Stimulated activated naive CD4-positive, alpha-beta T cell treated with Interleukin-2 at 50 U/mL for 16 hours (primary cell): Measurements from ENCODE around the gene CRELD2.

Experiments used
- DNase-seq: peaks from one replicate; lab custom pipeline; 2025; lab: John Stamatoyannopoulos, UW

CRELD2 gene

GRCh38 chr22:49887702-49888101 is 30.7 kb upstream of the CRELD2 start:
- no peak for DNase-seq

- no peak for DNase-seq
These were observed 29.4 kb upstream of the CRELD2 start for GRCh38 chr22:49889071-49889470.

- no peak for DNase-seq
These were observed 26.1 kb upstream of the CRELD2 start for GRCh38 chr22:49892226-49892899.

GRCh38 chr22:49893025-49893424 is 25.4 kb upstream of the CRELD2 start:
- DNase-seq, result no peak

- DNase-seq, result no peak
These were observed 23.9 kb upstream of the CRELD2 start for GRCh38 chr22:49894322-49895054.

- DNase-seq, result no peak
These were observed 22.2 kb upstream of the CRELD2 start for GRCh38 chr22:49896201-49896600.

GRCh38 chr22:49897015-49897684 is 21.3 kb upstream of the CRELD2 start:
- no peak for DNase-seq

- no peak for DNase-seq
These were observed 18.9 kb upstream of the CRELD2 start for GRCh38 chr22:49899530-49899929.

GRCh38 chr22:49900441-49901230 is 17.8 kb upstream of the CRELD2 start:
- no peak for DNase-seq

GRCh38 chr22:49901457-49901856 is 17.0 kb upstream of the CRELD2 start:
- DNase-seq, result no peak

GRCh38 chr22:49903322-49904039 is 15.0 kb upstream of the CRELD2 start:
- DNase-seq, result no peak

GRCh38 chr22:49904040-49904369 is 14.4 kb upstream of the CRELD2 start:
- DNase-seq, result no peak

GRCh38 chr22:49905465-49905864 is 13.0 kb upstream of the CRELD2 start:
- DNase-seq, result no peak

- DNase-seq, result no peak
These were observed 12.2 kb upstream of the CRELD2 start for GRCh38 chr22:49906071-49906798.

- DNase-seq, result no peak
These were observed 11.6 kb upstream of the CRELD2 start for GRCh38 chr22:49906799-49907290.

GRCh38 chr22:49907807-49908206 is 10.6 kb upstream of the CRELD2 start:
- no peak for DNase-seq

- no peak for DNase-seq
These were observed 8.8 kb upstream of the CRELD2 start for GRCh38 chr22:49909476-49910205.

GRCh38 chr22:49910229-49911155 is 7.9 kb upstream of the CRELD2 start:
- DNase-seq, result no peak
